K562 (cell line): ENCODE data around the gene SLC11A1. TPM values are rescaled to one million over a fixed set of nuclear protein-coding genes. Genes with fewer than 3 reads are reported as not detected.

ENCODE experiments used
- FOXM1 ChIP-seq, 2 experiments: fragments of 450-650 bp in 1 of 2; sonication (generic) in 1 of 2; formaldehyde crosslinking in 1 of 2; IDR thresholded peaks; 2 replicates each; pipeline versions ENCODE4 v1.6.1 to v1.9.0; 2017 to 2022; ENCODE audit warnings: low read depth in 2 of 2, mild to moderate bottlenecking in 2 of 2, missing genetic modification reagents in 1 of 2, moderate library complexity in 1 of 2
- MAFG ChIP-seq: fragments of 450-650 bp; conservative IDR thresholded peaks from 2 replicates; pipeline ENCODE4 v1.6.1; 2016; ENCODE audit warnings: missing genetic modification characterization, missing compliant biosample characterization
- MTA3 ChIP-seq: fragments of 450-650 bp; formaldehyde crosslinking; IDR thresholded peaks from 2 replicates; pipeline ENCODE4 v1.6.1; 2017; ENCODE audit warnings: mild to moderate bottlenecking, borderline replicate concordance
- NCOR1 ChIP-seq: fragments of 450-650 bp; IDR thresholded peaks from 2 replicates; pipeline ENCODE4 v1.6.1; 2016; ENCODE audit warnings: mild to moderate bottlenecking, moderate library complexity
- NR4A1 ChIP-seq, 2 experiments: fragments of 250-450 bp in 1 of 2; fragments of 450-650 bp in 1 of 2; sonication (Bioruptor Pico) in 1 of 2; IDR thresholded peaks; 2 replicates each; pipeline versions ENCODE4 v1.4.0 to v1.6.1; 2016 to 2020; ENCODE audit warnings: mild to moderate bottlenecking in 2 of 2, missing compliant biosample characterization in 1 of 2, missing genetic modification characterization in 1 of 2, moderate library complexity in 1 of 2
- PHF8 ChIP-seq: fragments of 200-600 bp; sonication (generic); IDR thresholded peaks from 2 replicates; pipeline ENCODE4 v1.6.1; 2012; ENCODE audit warnings: mixed run types, mild to moderate bottlenecking, inconsistent platforms, low read length, moderate library complexity, borderline replicate concordance
- RB1 ChIP-seq: fragments of 450-650 bp; IDR thresholded peaks from 2 replicates; pipeline ENCODE4 v1.6.1; 2017; ENCODE audit warnings: low read depth, mild to moderate bottlenecking
- RERE ChIP-seq: sonication (generic); formaldehyde crosslinking; IDR thresholded peaks from 2 replicates; pipeline ENCODE4 v1.8.0; 2023; ENCODE audit warnings: missing genetic modification reagents, mild to moderate bottlenecking, borderline replicate concordance
- ZFP30 ChIP-seq: fragments of 250-450 bp; sonication (Bioruptor Pico); IDR thresholded peaks from 2 replicates; pipeline ENCODE4 v1.8.0; 2022; ENCODE audit warnings: moderate library complexity, mild to moderate bottlenecking, inconsistent platforms, borderline replicate concordance
- ZNF318 ChIP-seq, 2 experiments: fragments of 450-650 bp; IDR thresholded peaks; 2 replicates each; pipeline ENCODE4 v1.6.1; 2016; ENCODE audit warnings: mild to moderate bottlenecking in 2 of 2, borderline replicate concordance in 1 of 2, low read depth in 1 of 2, moderate library complexity in 1 of 2
- ZNF431 ChIP-seq: sonication (generic); formaldehyde crosslinking; IDR thresholded peaks from 2 replicates; pipeline ENCODE4 v1.8.0; 2022; ENCODE audit warnings: mild to moderate bottlenecking, missing genetic modification reagents
- polyA plus RNA-seq, 8 experiments: library from polyadenylated mRNA; depleted of rRNA in 4 of 8; stranded (reverse) in 5 of 8; unstranded in 3 of 8; fragments of >200 nt; fragmentation: Nextera tagmentation in 2 of 8; fragmentation: Illumina TruSeq in 1 of 8; extraction: Ambion mirVana in 2 of 8; extraction: Trizol in 1 of 8; gene quantifications; 2 replicates each; pipeline versions ENCODE4 v1.2.1 to v1.2.3, GENCODE V29; 2011 to 2014; ENCODE audit warnings: inconsistent platforms in 1 of 8, missing spikeins in 1 of 8
- total RNA-seq, 7 experiments: library from RNA; depleted of rRNA in 6 of 7; stranded (reverse); fragments of >200 nt in 6 of 7; fragmentation: Illumina TruSeq in 2 of 7; extraction: Trizol in 2 of 7; gene quantifications; 2 replicates each; pipeline versions ENCODE4 v1.2.1 to v1.2.3, GENCODE V29; 2011 to 2021; ENCODE audit warnings: low replicate concordance in 1 of 7

The SLC11A1 gene
- total and polyA plus RNA-seq, 9 of the 15 experiments (the other 6 are each of a cell fraction or from before 2014, with no cell fraction given), result 0.35 to 1.6 (median 0.65) TPM

- TF ChIP-seq MTA3 (peak; percentile 33; the same call in 1 of the 2 replicates), ZNF431 (CRISPR knock-in tag) (no peak), ZNF318 (IDR thresholded peaks at IDR 0.05; ENCODE audit: borderline replicate concordance in 1 of 2, low read depth in 1 of 2) (no peak), RERE (no peak), NCOR1 (peak; percentile 21; the same call in 1 of the 2 replicates), PHF8 (peak; percentile 36; the same call in 1 of the 2 replicates), NR4A1 (CRISPR knock-in tag; IDR thresholded peaks at IDR 0.05) (no peak), NR4A1 (tag; IDR thresholded peaks at IDR 0.05) (no peak), FOXM1 (IDR thresholded peaks at IDR 0.05; ENCODE audit: low read depth) (peak; percentile 72; the same call in 1 of the 2 replicates), FOXM1 (CRISPR knock-in tag; IDR thresholded peaks at IDR 0.05; ENCODE audit: low read depth) (no peak), RB1 (peak; percentile 90; the same call in 1 of the 2 replicates), ZFP30 (CRISPR knock-in tag) (no peak), MAFG (tag) (no peak)
These were observed 17.5 kb downstream of the SLC11A1 start, which contains the start of gene CTDSP1 (continued) for GRCh38 chr2:218399391-218400166.
